GM21423 (cell line): ENCODE measurements around the gene NELL1.

Experiments
- ATAC-seq: cut with Tn5 transposase; IDR thresholded peaks from one replicate; pipeline ENCODE4 v1.9.1; 2021; ENCODE audit warnings: mild to moderate bottlenecking, moderate library complexity; ENCODE audit not compliant: unreplicated experiment

The NELL1 gene

DNA sequence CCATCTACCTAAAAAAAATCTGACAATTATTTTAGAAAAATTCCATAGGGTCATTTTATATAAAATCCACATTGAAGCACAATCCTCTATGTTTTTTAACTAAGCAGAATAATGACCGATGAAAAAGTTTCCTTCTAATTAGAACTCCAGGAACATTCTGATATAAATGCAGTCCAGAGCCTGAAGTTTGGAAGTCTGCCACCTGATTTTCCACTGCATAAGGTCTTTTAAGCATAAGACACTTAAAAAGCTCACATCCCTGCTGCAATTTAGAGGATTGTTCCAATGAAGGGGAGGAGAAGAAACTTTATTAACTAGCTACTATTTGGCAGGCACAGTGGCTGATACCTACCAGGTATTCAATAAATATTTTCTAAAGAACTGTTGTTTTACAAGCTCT is 953.2 kb downstream of the NELL1 start:
- no peak for ATAC-seq

- ATAC-seq: no peak
These were observed 953.6 kb downstream of the NELL1 start for GRCh38 chr11:21622995-21623394.
